HepG2 (cell line): ENCODE measurements around the gene NTN3. TPM values are rescaled to one million over a fixed set of nuclear protein-coding genes. Genes with fewer than 3 reads are reported as not detected.

Experiments
- ATAC-seq: fragments of 200-7000 bp; cut with Tn5 transposase; 3 replicates; pipeline ENCODE4 v1.9.1; 2020; ENCODE audit warnings: mild to moderate bottlenecking, moderate library complexity
- BruUV-seq: library from RNA; stranded (reverse); fragments of 400-500 nt; replicated peaks from 2 replicates; lab custom pipeline; 2021; lab: Mats Ljungman, UMichigan
- CTCF ChIA-PET: fragments of 300-600 bp; formaldehyde crosslinking; extraction: SDS; loops from one replicate; lab custom pipeline; 2021; ENCODE audit warnings: low total read pairs, inconsistent platforms, low intra/inter-chr PET ratio; lab: Yijun Ruan, JAX
- POLR2A ChIA-PET: fragments of 350-600 bp; sonication (Branson Sonifier 250); formaldehyde crosslinking; loops from one replicate; lab custom pipeline; 2020; ENCODE audit warnings: antibody characterized with exemption, inconsistent platforms; lab: Yijun Ruan, JAX
- DNase-seq: peaks from one replicate; pipeline ENCODE4 v3.0.0-alpha.2; 2015; ENCODE audit warnings: low spot score
- FAIRE-seq: peaks from 3 replicates; lab custom pipeline; 2011; peaks lifted over from hg19 to GRCh38; lab: Jason Lieb, UNC
- H2AFZ ChIP-seq: one replicate; pipeline ENCODE4 v1.6.1; 2011; ENCODE audit warnings: low read length, inconsistent platforms
- H3K27ac ChIP-seq: fragments of 300-600 bp; 3 replicates; pipeline ENCODE4 v1.8.0; 2011; ENCODE audit warnings: mixed run types, mild to moderate bottlenecking, mixed read lengths, low read length, inconsistent platforms; ENCODE audit not compliant: insufficient read depth; ENCODE audit errors: extremely low read length
- H3K27me3 ChIP-seq, 2 experiments: fragments of 200-600 bp in 1 of 2; 2 replicates in 1 of 2; 3 replicates in 1 of 2; pipeline versions ENCODE4 v1.6.0 to v1.8.0; 2011; ENCODE audit warnings: low read length in 2 of 2, mild to moderate bottlenecking in 2 of 2, moderate library complexity in 2 of 2, inconsistent platforms in 1 of 2; ENCODE audit not compliant: insufficient read depth in 2 of 2, control insufficient read depth in 1 of 2
- H3K36me3 ChIP-seq, 2 experiments: fragments of 200-600 bp in 1 of 2; replicated peaks in 1 of 2; 2 replicates in 1 of 2; 3 replicates in 1 of 2; pipeline versions ENCODE4 v1.5.1 to v1.8.0; 2011; ENCODE audit warnings: low read length in 2 of 2, inconsistent platforms in 1 of 2; ENCODE audit not compliant: insufficient read depth in 2 of 2, control insufficient read depth in 1 of 2
- H3K4me1 ChIP-seq: 2 replicates; pipeline ENCODE4 v1.5.1; 2012; ENCODE audit warnings: low read length, inconsistent platforms; ENCODE audit not compliant: insufficient read depth
- H3K4me2 ChIP-seq: 2 replicates; pipeline ENCODE4 v1.6.0; 2011; ENCODE audit warnings: low read depth, low read length, inconsistent platforms
- H3K4me3 ChIP-seq, 3 experiments: fragments of 200-600 bp in 1 of 3; sonication (generic), shearing (Covaris generic) in 1 of 3; replicated peaks in 1 of 3; 2 replicates each; pipeline ENCODE4 v1.5.1; 2011 to 2016; ENCODE audit warnings: low read length in 3 of 3, inconsistent platforms in 2 of 3, low read depth in 2 of 3, mild to moderate bottlenecking in 2 of 3, control low read depth in 1 of 3, mixed read lengths in 1 of 3; ENCODE audit not compliant: insufficient read depth in 1 of 3
- H3K79me2 ChIP-seq: one replicate; pipeline ENCODE4 v1.6.1; 2011; ENCODE audit warnings: low read length, inconsistent platforms; ENCODE audit not compliant: insufficient read depth
- H3K9ac ChIP-seq: 2 replicates; pipeline ENCODE4 v1.6.0; 2011; ENCODE audit warnings: mild to moderate bottlenecking, low read depth, low read length, inconsistent platforms; ENCODE audit not compliant: insufficient read depth
- H3K9me3 ChIP-seq: 2 replicates; pipeline ENCODE4 v1.5.1; 2012; ENCODE audit warnings: mild to moderate bottlenecking, low read length
- H4K20me1 ChIP-seq: 2 replicates; pipeline ENCODE4 v1.6.0; 2011; ENCODE audit warnings: inconsistent platforms, mild to moderate bottlenecking, low read length, moderate library complexity; ENCODE audit not compliant: insufficient read depth
- GABPB1 ChIP-seq: IDR thresholded peaks from 2 replicates; pipeline ENCODE4 v1.6.1; 2016; ENCODE audit warnings: mild to moderate bottlenecking, missing genetic modification reagents, moderate library complexity, missing compliant biosample characterization
- SP4 ChIP-seq: sonication (generic); formaldehyde crosslinking; IDR thresholded peaks from 2 replicates; pipeline ENCODE4 v1.8.1; 2023; ENCODE audit warnings: mild to moderate bottlenecking, missing genetic modification reagents
- ZBTB33 ChIP-seq: sonication (generic); formaldehyde crosslinking; IDR thresholded peaks from 2 replicates; pipeline ENCODE4 v1.4.0; 2020; ENCODE audit warnings: missing genetic modification reagents
- ZNF317 ChIP-seq: sonication (generic); formaldehyde crosslinking; IDR thresholded peaks from 2 replicates; pipeline ENCODE4 v1.5.0; 2020; ENCODE audit warnings: mild to moderate bottlenecking, missing genetic modification reagents
- ZNF382 ChIP-seq: sonication (generic); formaldehyde crosslinking; IDR thresholded peaks from 2 replicates; pipeline ENCODE4 v1.5.0; 2020; ENCODE audit warnings: missing genetic modification reagents, mild to moderate bottlenecking, borderline replicate concordance
- ZNF615 ChIP-seq: sonication (generic); formaldehyde crosslinking; IDR thresholded peaks from 2 replicates; pipeline ENCODE4 v1.5.0; 2020; ENCODE audit warnings: mild to moderate bottlenecking, missing genetic modification reagents, borderline replicate concordance
- WGBS: methylation state at CpG from one replicate; pipeline ENCODE4 v1.1.6; 2017; ENCODE audit warnings: low lambda C conversion rate; 5-methylcytosine and 5-hydroxymethylcytosine counted together
- in situ Hi-C: cut with HindIII; loops from 2 replicates; pipeline ENCODE4 v1.10.0; 2017; ENCODE audit warnings: low pct_unique_long_range_greater_than_20kb; ENCODE audit not compliant: extremely low pct_ligation_motif_present
- intact Hi-C: fragments of 100-400 bp; cut with micrococcal nuclease; formaldehyde crosslinking; loops from one replicate; pipeline ENCODE4 v1.10.0; 2022; ENCODE audit not compliant: unreplicated experiment
- polyA plus RNA-seq, 8 experiments: library from polyadenylated mRNA; depleted of rRNA in 3 of 8; stranded (reverse) in 7 of 8; unstranded in 1 of 8; fragments of >200 nt; fragmentation: Illumina TruSeq in 4 of 8; extraction: Trizol in 4 of 8; gene quantifications; 2 replicates each; pipeline versions ENCODE4 v1.2.1 to v1.2.3, GENCODE V29; 2011 to 2016; ENCODE audit warnings: low read depth in 4 of 8, missing spikeins in 1 of 8, mixed read lengths in 1 of 8; ENCODE audit not compliant: insufficient read depth in 1 of 8
- total RNA-seq, 5 experiments: library from RNA; depleted of rRNA; stranded (reverse); fragments of >200 nt; fragmentation: Illumina TruSeq; extraction: Trizol; gene quantifications; 2 replicates each; pipeline ENCODE4 v1.2.3, GENCODE V29; 2016; ENCODE audit warnings: low read depth in 1 of 5

Gene NTN3
- total and polyA plus RNA-seq, 2 of the 13 experiments (the other 11 are each of a cell fraction or from before 2014, with no cell fraction given), result 0.09 to 0.20 TPM

GRCh38 chr16:2518823-2519710 is 48.0 kb downstream of the NTN3 start (continued):
- TF ChIP-seq ZBTB33 (CRISPR knock-in tag) (peak; percentile 29; the same call in 1 of the 2 replicates), SP4 (CRISPR knock-in tag) (no peak), ZNF615 (CRISPR knock-in tag) (no peak)
- TF ChIP-seq, all 625 proteins: peak for 9

- ChIA-PET CTCF (no interaction called here), POLR2A (interaction anchor here (1.1 to 2.2 kb wide), 5 partner anchors 11 to 45 kb away, joined by 3 to 14 read pairs (median 10); partner anchors contain the start of genes CEMP1, PDPK1 and TBC1D24)
- H3K27ac ChIP-seq, result peak overlapping the region; percentile 52
- TF ChIP-seq ZNF382 (CRISPR knock-in tag), result no peak
- no peak for TF ChIP-seq GABPB1
- TF ChIP-seq ZNF317 (CRISPR knock-in tag), result no peak
- H4K20me1 ChIP-seq, result peaks cover 50% of the 10 kb centered on the region
- H3K4me3 ChIP-seq, result peak overlapping the region in 1 of 3 experiments; percentile 25; a peak in 1 of 6 replicates
- FAIRE-seq (no peak), DNase-seq (no peak), ATAC-seq (no peak)
- in situ Hi-C loops (no loop called here), intact Hi-C loops (no loop called here)
- H3K4me2 ChIP-seq, result no peak overlapping the region
- BruUV-seq, result no TSS peak
- no peak overlapping the region for H2AFZ ChIP-seq
- no peaks in the 10 kb centered on the region for H3K9me3 ChIP-seq
- peaks cover 68% of the 10 kb centered on the region for H3K79me2 ChIP-seq
- WGBS, result 90% methylated on average over 22 of the region's 22 CpGs
- peaks cover 4 to 21% of the 10 kb centered on the region in 2 experiments; a peak in 4 of 5 replicates for H3K36me3 ChIP-seq
- no peaks in the 10 kb centered on the region; a peak in 1 of 5 replicates for H3K27me3 ChIP-seq
- peaks cover 85% of the 10 kb centered on the region for H3K4me1 ChIP-seq
- no peak overlapping the region for H3K9ac ChIP-seq
These were observed 48.6 kb downstream of the NTN3 start for GRCh38 chr16:2519711-2520080.
